ENCODE results near the gene NUDT8.

GRCh38 chr11:67647471-67647870, 17.7 kb upstream of the NUDT8 start:
- TF ChIP-seq EP300 (IDR thresholded peaks at IDR 0.05) = no peak
- TF ChIP-seq, protein P1, sequence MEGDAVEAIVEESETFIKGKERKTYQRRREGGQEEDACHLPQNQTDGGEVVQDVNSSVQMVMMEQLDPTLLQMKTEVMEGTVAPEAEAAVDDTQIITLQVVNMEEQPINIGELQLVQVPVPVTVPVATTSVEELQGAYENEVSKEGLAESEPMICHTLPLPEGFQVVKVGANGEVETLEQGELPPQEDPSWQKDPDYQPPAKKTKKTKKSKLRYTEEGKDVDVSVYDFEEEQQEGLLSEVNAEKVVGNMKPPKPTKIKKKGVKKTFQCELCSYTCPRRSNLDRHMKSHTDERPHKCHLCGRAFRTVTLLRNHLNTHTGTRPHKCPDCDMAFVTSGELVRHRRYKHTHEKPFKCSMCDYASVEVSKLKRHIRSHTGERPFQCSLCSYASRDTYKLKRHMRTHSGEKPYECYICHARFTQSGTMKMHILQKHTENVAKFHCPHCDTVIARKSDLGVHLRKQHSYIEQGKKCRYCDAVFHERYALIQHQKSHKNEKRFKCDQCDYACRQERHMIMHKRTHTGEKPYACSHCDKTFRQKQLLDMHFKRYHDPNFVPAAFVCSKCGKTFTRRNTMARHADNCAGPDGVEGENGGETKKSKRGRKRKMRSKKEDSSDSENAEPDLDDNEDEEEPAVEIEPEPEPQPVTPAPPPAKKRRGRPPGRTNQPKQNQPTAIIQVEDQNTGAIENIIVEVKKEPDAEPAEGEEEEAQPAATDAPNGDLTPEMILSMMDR (IDR thresholded peaks at IDR 0.05) = no peak

Measured in esophagus muscularis mucosa (tissue), 3 donors.